ENCODE results near the gene WBP4.

- TF ChIP-seq TAF1 (conservative IDR thresholded peaks at IDR 0.05), result no peak
- TF ChIP-seq SP1 (IDR thresholded peaks at IDR 0.05), result no peak
- no peak for TF ChIP-seq CTCF (IDR thresholded peaks at IDR 0.05; ENCODE audit: low read depth, low read length, missing input control)
- TF ChIP-seq ZBTB33 (IDR thresholded peaks at IDR 0.05), result no peak
- TF ChIP-seq ATF3 (IDR thresholded peaks at IDR 0.05), result no peak
- no peak for TF ChIP-seq RAD21 (IDR thresholded peaks at IDR 0.05)
- TF ChIP-seq MAX (IDR thresholded peaks at IDR 0.05), result no peak
- no peak for TF ChIP-seq HNF4G (IDR thresholded peaks at IDR 0.05)
- TF ChIP-seq REST (IDR thresholded peaks at IDR 0.05), result no peak
These were observed 47.5 kb upstream of the WBP4 start for GRCh38 chr13:41013835-41014234.
